GM23338 (cell line): Measurements from ENCODE around the gene SLC16A7. TPM values are rescaled to one million over a fixed set of nuclear protein-coding genes. Genes with fewer than 3 reads are reported as not detected.

Source experiments
- ATAC-seq: fragments of 200-7000 bp; cut with Tn5 transposase; 3 replicates; pipeline ENCODE4 v1.9.1; 2020
- DNase-seq: peaks from one replicate; pipeline ENCODE4 v3.0.0-alpha.2; 2015; ENCODE audit warnings: low spot score
- H2AFZ ChIP-seq: fragments of 200-600 bp; sonication (generic); 2 replicates; pipeline ENCODE4 v1.8.0; 2016; ENCODE audit warnings: antibody characterized with exemption, mild to moderate bottlenecking, moderate library complexity
- H3F3A ChIP-seq: fragments of 200-600 bp; sonication (generic); replicated peaks from 2 replicates; pipeline ENCODE4 v1.8.0; 2017; ENCODE audit warnings: antibody characterized with exemption, mixed run types, low read depth
- H3K27ac ChIP-seq: fragments of 200-600 bp; sonication (generic); 2 replicates; pipeline ENCODE4 v1.6.1; 2016; ENCODE audit warnings: low read depth
- H3K27me3 ChIP-seq: fragments of 200-600 bp; sonication (generic); 2 replicates; pipeline ENCODE4 v1.8.0; 2016; ENCODE audit warnings: mild to moderate bottlenecking, mixed run types, moderate library complexity; ENCODE audit not compliant: insufficient read depth
- H3K36me3 ChIP-seq: fragments of 200-600 bp; sonication (generic); 2 replicates; pipeline ENCODE4 v1.8.0; 2016; ENCODE audit warnings: mild to moderate bottlenecking; ENCODE audit not compliant: insufficient read depth
- H3K4me1 ChIP-seq: fragments of 200-600 bp; sonication (generic); 2 replicates; pipeline ENCODE4 v1.8.0; 2016; ENCODE audit warnings: mild to moderate bottlenecking, moderate library complexity; ENCODE audit not compliant: insufficient read depth
- H3K4me2 ChIP-seq: fragments of 200-600 bp; sonication (generic); 2 replicates; pipeline ENCODE4 v1.7.1; 2017; ENCODE audit warnings: mixed run types
- H3K4me3 ChIP-seq: fragments of 200-600 bp; sonication (generic); 2 replicates; pipeline ENCODE4 v1.6.1; 2016; ENCODE audit warnings: mixed run types
- H3K79me2 ChIP-seq: fragments of 200-600 bp; sonication (generic); replicated peaks from 2 replicates; pipeline ENCODE4 v1.8.0; 2017; ENCODE audit warnings: mild to moderate bottlenecking; ENCODE audit not compliant: insufficient read depth
- H3K9me2 ChIP-seq: fragments of 200-600 bp; sonication (generic); 2 replicates; pipeline ENCODE4 v1.8.0; 2017; ENCODE audit not compliant: insufficient read depth
- H4K20me1 ChIP-seq: fragments of 200-600 bp; sonication (generic); replicated peaks from 2 replicates; pipeline ENCODE4 v1.8.0; 2017; ENCODE audit warnings: mild to moderate bottlenecking; ENCODE audit not compliant: insufficient read depth
- H3K27ac Mint-ChIP-seq: 2 replicates; pipeline ENCODE4 v1.8.0; 2020; ENCODE audit warnings: inconsistent platforms, mild to moderate bottlenecking, moderate library complexity, mixed read lengths
- H3K27me3 Mint-ChIP-seq: 3 replicates; pipeline ENCODE4 v1.8.0; 2022; ENCODE audit warnings: low read depth, mild to moderate bottlenecking, moderate library complexity, mixed read lengths, inconsistent platforms; ENCODE audit not compliant: insufficient read depth, poor library complexity
- H3K36me3 Mint-ChIP-seq: 3 replicates; pipeline ENCODE4 v1.8.0; 2021; ENCODE audit warnings: low read depth, mild to moderate bottlenecking, inconsistent platforms, moderate library complexity, mixed read lengths
- H3K4me1 Mint-ChIP-seq: 3 replicates; pipeline ENCODE4 v1.8.0; 2020; ENCODE audit warnings: mild to moderate bottlenecking, inconsistent platforms, mixed read lengths
- H3K4me3 Mint-ChIP-seq: 3 replicates; pipeline ENCODE4 v1.8.0; 2021; ENCODE audit warnings: moderate library complexity, mild to moderate bottlenecking, inconsistent platforms, mixed read lengths
- H3K9me3 Mint-ChIP-seq: 3 replicates; pipeline ENCODE4 v1.8.0; 2020; ENCODE audit warnings: moderate library complexity, mild to moderate bottlenecking, inconsistent platforms, mixed read lengths
- CREB1 ChIP-seq: fragments of 250-450 bp; sonication (Bioruptor Pico); IDR thresholded peaks from 2 replicates; pipeline ENCODE4 v1.5.0; 2020; ENCODE audit warnings: low read depth, mild to moderate bottlenecking, moderate library complexity
- CTCF ChIP-seq, 2 experiments: fragments of 200-600 bp in 1 of 2; sonication (generic) in 1 of 2; conservative IDR thresholded peaks; 2 replicates each; pipeline versions ENCODE4 v1.5.1 to v1.6.1; 2016 to 2017; ENCODE audit warnings: antibody characterized with exemption in 2 of 2, low read depth in 2 of 2, mild to moderate bottlenecking in 2 of 2, moderate library complexity in 1 of 2
- EZH2 ChIP-seq: fragments of 200-600 bp; sonication (generic); IDR thresholded peaks from one replicate; pipeline ENCODE4 v1.8.0; 2017; ENCODE audit warnings: antibody characterized with exemption, mild to moderate bottlenecking, low read depth; ENCODE audit not compliant: unreplicated experiment
- NANOG ChIP-seq: IDR thresholded peaks from 2 replicates; pipeline ENCODE4 v1.6.1; 2016; ENCODE audit warnings: antibody characterized with exemption, borderline replicate concordance
- STAT1 ChIP-seq: IDR thresholded peaks from one replicate; pipeline ENCODE4 v1.6.1; 2016; ENCODE audit warnings: antibody characterized with exemption; ENCODE audit not compliant: unreplicated experiment
- ZNF114 ChIP-seq: fragments of 250-450 bp; sonication (Bioruptor Pico); IDR thresholded peaks from 2 replicates; pipeline ENCODE4 v1.5.0; 2020; ENCODE audit warnings: mild to moderate bottlenecking, moderate library complexity
- ZNF462 ChIP-seq: fragments of 250-450 bp; sonication (Bioruptor Pico); IDR thresholded peaks from 2 replicates; pipeline ENCODE4 v1.5.0; 2020; ENCODE audit warnings: mild to moderate bottlenecking, moderate library complexity
- polyA plus RNA-seq: library from polyadenylated mRNA; unstranded; fragments of >200 nt; fragmentation: Nextera tagmentation; extraction: Ambion mirVana; gene quantifications from 2 replicates; pipeline ENCODE4 v1.2.1, GENCODE V29; 2016
- total RNA-seq: library from RNA; depleted of rRNA; stranded (reverse); fragments of >200 nt; shearing (Covaris generic); gene quantifications from 2 replicates; pipeline ENCODE4 v1.2.3, GENCODE V29; 2014

SLC16A7 gene
- total and polyA plus RNA-seq, 2 experiments from 2014 or later: 2.8 to 4.3 TPM

- TF ChIP-seq ZNF462: no peak
- no peak for TF ChIP-seq CTCF (conservative IDR thresholded peaks at IDR 0.05; ENCODE audit: low read depth in 2 of 2)
- TF ChIP-seq STAT1: no peak
Observed at GRCh38 chr12:59678759-59679411, 83.1 kb downstream of the SLC16A7 start (continued).

DNA sequence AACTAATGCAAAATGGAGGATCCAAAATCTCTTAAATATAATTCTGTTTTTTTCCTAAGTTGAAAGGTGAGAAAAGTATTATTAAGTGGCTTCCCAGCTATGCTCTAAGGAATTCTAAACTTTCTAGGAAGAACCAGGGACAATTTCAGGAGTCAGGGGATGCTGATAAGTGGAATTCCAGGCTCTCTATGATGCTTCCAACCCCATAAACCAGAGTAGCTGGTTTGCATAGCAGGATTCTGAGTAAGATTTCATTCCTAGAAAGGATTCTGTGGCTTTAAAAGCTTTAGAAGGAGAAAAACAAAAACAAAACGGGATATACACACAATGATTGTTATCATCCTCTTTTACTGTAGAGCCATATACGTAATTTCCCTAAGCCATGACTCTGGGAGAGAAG, 93.9 kb downstream of the SLC16A7 start:
- no peaks in the 10 kb centered on the region for H3K27me3 ChIP-seq
- H3K79me2 ChIP-seq: no peaks in the 10 kb centered on the region
- Mint-ChIP-seq H3K4me3 (no peak overlapping the region), H3K27me3 (no peaks in the 10 kb centered on the region), H3K27ac (no peak overlapping the region), H3K9me3 (0 out of 3 replicates have a peak, but pooled peaks cover 5% of the 10 kb centered on the region), H3K4me1 (no peaks in the 10 kb centered on the region), H3K36me3 (no peaks in the 10 kb centered on the region)
- ATAC-seq (no peak), DNase-seq (peak; percentile 7)
- H3F3A ChIP-seq: no peaks in the 10 kb centered on the region
- no peaks in the 10 kb centered on the region for H3K36me3 ChIP-seq
- no peak overlapping the region for H3K4me3 ChIP-seq
- H2AFZ ChIP-seq: no peak overlapping the region
- H3K27ac ChIP-seq: no peak overlapping the region
- no peaks in the 10 kb centered on the region for H3K9me2 ChIP-seq
- no peak overlapping the region for H3K4me2 ChIP-seq
- H4K20me1 ChIP-seq: no peaks in the 10 kb centered on the region
- H3K4me1 ChIP-seq: no peaks in the 10 kb centered on the region
- TF ChIP-seq EZH2 (no peak), NANOG (no peak), STAT1 (no peak), CREB1 (CRISPR knock-in tag) (no peak), ZNF114 (CRISPR knock-in tag) (no peak), ZNF462 (no peak)
